Kidney epithelial cell (primary cell): ENCODE results near the gene RHEBL1. TPM values are rescaled to one million over a fixed set of nuclear protein-coding genes. Genes with fewer than 3 reads are reported as not detected.

Experiments
- DNase-seq: peaks from one replicate; pipeline ENCODE4 v3.0.0-alpha.2; 2010; ENCODE audit warnings: low read depth
- H3K27me3 ChIP-seq: 2 replicates; pipeline ENCODE4 v1.6.0; 2011; ENCODE audit warnings: low read length; ENCODE audit not compliant: control insufficient read depth, insufficient read depth
- H3K36me3 ChIP-seq: 2 replicates; pipeline ENCODE4 v1.5.1; 2011; ENCODE audit warnings: low read length; ENCODE audit not compliant: control insufficient read depth, insufficient read depth
- H3K4me3 ChIP-seq: 2 replicates; pipeline ENCODE4 v1.5.1; 2011; ENCODE audit warnings: low read depth, mild to moderate bottlenecking, control low read depth, low read length
- CTCF ChIP-seq: IDR thresholded peaks from 2 replicates; pipeline ENCODE4 v1.5.1; 2011; ENCODE audit warnings: mild to moderate bottlenecking, moderate library complexity, low read length, control low read depth, inconsistent platforms; ENCODE audit not compliant: insufficient read depth, poor library complexity, severe bottlenecking
- total RNA-seq: library from RNA; depleted of rRNA; stranded (reverse); fragments of >200 nt; gene quantifications from 2 replicates; pipeline ENCODE4 v1.2.3, GENCODE V29; 2015

Gene RHEBL1
- total RNA-seq, 1 donor from 2014 or later, result 5.1 TPM

DNA sequence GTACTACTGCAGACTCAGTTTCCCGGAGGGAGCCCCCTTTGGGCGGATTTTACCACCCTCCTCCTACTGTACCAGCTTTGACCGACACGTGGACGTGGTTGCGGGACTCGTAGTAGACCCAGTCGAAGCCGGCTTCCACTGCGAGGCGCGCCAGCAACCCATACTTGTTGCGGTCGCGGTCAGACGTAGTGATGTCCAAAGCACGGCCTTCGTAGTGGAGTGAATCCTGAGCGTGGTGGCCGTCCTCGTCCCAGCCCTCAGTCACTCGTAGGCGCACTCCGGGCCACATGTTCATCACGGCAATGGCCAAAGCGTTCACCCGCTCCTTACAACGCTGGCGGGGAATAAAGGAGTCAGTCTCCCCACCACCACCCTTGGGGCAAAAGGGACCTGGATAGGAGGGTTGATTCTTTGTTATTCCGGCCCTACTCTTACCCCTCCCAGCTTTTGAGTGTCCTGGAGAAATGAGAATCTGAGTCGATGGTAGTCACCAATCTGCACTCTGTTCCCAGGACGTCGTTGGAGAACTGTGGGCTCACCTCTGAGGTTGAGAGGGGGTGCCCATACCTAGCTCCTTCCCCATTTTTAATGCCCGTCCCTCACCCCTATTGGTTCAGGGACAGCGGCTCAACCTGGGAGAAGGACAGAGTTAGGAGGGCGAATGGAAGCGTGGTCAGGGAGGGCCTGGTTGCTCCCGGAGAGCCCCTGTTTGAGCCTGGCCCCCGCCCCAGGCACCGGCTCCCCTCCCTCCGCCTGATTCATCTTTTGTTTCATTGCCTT, 21.5 kb upstream of the RHEBL1 start:
- no peak for TF ChIP-seq CTCF
- Histone ChIP-seq H3K27me3 (peaks cover 47% of the 10 kb centered on the region), H3K4me3 (no peak overlapping the region), H3K36me3 (no peaks in the 10 kb centered on the region)
- DNase-seq, result no peak

- no peak for DNase-seq
- TF ChIP-seq CTCF, result peak; percentile 51
- H3K36me3 ChIP-seq, result no peaks in the 10 kb centered on the region
- peak overlapping the region; percentile 21 for H3K4me3 ChIP-seq
- peaks cover 47% of the 10 kb centered on the region for H3K27me3 ChIP-seq
Observed at GRCh38 chr12:49089821-49090773, 20.3 kb upstream of the RHEBL1 start.

- Histone ChIP-seq H3K27me3 (peaks cover 37% of the 10 kb centered on the region), H3K36me3 (no peaks in the 10 kb centered on the region), H3K4me3 (no peak overlapping the region)
- TF ChIP-seq CTCF, result no peak
- DNase-seq, result no peak
Observed at GRCh38 chr12:49088932-49089330, 19.2 kb upstream of the RHEBL1 start.

DNA sequence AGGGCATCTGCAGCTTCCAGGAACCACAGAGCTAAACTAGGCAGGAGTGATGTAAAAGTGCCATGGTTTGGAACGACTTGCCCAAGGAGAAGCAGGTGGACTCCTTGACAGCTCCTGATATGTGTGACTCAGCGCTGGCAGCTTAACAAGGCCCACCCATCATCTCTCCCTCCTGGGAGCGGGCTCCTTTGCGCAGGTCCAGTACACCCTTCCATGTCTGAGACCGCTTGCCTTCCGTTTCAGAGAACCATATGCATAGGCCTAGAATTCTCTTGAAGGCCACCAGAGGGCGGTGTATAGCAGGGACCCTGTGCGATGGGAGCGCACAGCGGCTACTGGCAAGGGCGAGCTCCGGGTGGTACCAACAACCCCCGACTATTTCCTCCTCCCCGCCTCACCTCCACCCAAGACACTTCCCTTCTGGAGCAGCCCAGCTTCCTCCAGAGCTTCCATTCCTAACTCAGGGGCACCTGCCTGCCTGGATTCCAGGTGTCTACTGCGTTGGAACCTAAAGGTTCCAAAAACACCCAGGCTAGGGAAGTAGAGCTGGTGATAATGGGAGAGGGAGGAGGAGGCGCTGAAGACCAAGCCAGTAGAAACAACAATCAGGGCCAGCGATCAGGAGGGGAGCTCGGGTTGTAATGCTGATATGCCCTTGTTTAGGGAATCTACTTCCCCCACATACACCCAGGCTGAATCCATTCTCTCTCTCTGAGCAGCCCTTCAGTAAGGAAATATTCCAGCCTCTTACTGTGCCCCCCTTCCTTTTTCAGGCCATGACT, 18.6 kb upstream of the RHEBL1 start:
- TF ChIP-seq CTCF, result peak; percentile 92
- Histone ChIP-seq H3K36me3 (no peaks in the 10 kb centered on the region), H3K27me3 (peaks cover 31% of the 10 kb centered on the region), H3K4me3 (no peak overlapping the region)
- peak; percentile 93 for DNase-seq

GRCh38 chr12:49086116-49086515, 16.3 kb upstream of the RHEBL1 start:
- no peak for DNase-seq
- Histone ChIP-seq H3K27me3 (peaks cover 24% of the 10 kb centered on the region), H3K4me3 (no peak overlapping the region), H3K36me3 (no peaks in the 10 kb centered on the region)
- TF ChIP-seq CTCF, result no peak
